GM21390 (cell line): Measurements from ENCODE around the gene ITPR2.

Experiments used
- ATAC-seq: cut with Tn5 transposase; IDR thresholded peaks from one replicate; pipeline ENCODE4 v1.9.1; 2021; ENCODE audit not compliant: unreplicated experiment

Gene ITPR2

GRCh38 chr12:26735249-26735639 is 97.8 kb downstream of the ITPR2 start:
- no peak for ATAC-seq

DNA sequence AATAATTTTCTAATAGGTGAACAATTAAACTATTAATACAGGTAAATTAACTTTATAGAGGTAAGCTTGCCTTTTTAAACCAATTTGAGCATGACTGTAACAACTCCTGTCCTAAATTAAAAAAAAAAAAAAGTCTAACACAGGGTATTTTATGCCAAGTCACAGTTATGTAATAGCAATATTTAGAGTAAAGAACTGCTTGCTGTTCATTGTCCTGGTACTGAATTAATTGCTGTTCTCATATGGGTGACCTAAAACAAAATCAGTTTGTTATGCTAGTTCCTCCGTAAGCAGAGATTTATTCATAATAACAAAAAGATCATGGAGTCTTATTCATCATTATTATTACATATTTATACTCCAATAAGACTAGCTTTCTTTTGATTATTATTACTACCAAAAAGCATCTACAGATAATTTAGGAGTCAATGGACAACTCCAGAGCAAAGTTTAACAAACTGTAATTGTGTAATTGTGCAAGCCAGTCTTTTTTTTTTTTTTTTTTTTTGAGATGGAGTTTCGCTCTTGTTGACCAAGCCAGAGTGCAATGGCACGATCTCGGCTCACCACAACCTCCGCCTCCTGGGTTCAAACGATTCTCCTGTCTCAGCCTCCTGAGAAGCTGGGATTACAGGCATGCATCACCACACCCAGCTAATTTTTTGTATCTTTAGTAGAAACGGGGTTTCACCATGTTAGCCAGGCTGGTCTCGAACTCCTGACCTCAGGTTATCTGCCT is 98.3 kb downstream of the ITPR2 start:
- ATAC-seq: no peak

- ATAC-seq: peak; percentile 64
These were observed 100.7 kb downstream of the ITPR2 start for GRCh38 chr12:26732005-26732908.

DNA sequence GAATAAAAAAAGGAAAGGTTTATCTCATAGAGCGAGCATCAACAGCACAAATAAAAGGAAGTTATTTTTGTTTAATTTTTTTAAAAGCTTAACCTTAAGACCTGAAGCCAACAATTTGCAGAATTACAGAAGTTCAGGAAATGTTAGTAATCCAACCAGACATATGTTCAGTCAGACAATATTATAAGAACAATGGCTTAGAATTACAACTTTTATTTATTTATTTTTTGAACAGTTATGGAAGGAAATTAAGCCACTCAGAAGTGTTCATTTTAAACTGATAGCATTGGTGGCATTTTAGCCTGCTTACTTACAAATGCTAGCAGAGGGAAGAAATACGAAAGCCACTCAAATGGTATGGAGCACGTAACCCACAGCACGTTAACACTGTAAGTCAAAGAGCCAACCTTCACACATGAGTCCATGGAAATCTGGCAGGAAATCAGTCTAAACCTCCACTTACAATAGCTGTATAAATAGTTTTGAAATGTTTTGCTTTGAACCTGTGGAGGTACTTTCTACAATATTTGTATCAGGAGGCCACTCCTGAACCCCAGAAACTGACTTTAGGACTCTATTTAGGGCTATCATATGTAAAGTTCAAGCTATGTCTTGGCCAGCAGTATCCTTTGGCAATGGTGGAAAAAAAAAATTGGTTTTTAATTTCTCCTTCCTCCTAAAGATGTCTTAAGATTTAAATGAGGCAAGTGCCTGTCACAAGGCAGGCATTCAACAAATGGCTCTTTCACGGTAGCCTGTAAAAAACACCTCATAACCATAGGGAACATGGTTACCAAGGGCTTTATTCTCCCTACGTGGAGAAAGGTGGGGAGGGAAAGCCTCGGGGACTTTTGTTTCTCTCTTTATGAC is 102.3 kb downstream of the ITPR2 start:
- ATAC-seq: no peak

- peak; percentile 37 for ATAC-seq
These were observed 103.8 kb downstream of the ITPR2 start for GRCh38 chr12:26729137-26729671.

- no peak for ATAC-seq
These were observed 104.6 kb downstream of the ITPR2 start for GRCh38 chr12:26728205-26729050.

DNA sequence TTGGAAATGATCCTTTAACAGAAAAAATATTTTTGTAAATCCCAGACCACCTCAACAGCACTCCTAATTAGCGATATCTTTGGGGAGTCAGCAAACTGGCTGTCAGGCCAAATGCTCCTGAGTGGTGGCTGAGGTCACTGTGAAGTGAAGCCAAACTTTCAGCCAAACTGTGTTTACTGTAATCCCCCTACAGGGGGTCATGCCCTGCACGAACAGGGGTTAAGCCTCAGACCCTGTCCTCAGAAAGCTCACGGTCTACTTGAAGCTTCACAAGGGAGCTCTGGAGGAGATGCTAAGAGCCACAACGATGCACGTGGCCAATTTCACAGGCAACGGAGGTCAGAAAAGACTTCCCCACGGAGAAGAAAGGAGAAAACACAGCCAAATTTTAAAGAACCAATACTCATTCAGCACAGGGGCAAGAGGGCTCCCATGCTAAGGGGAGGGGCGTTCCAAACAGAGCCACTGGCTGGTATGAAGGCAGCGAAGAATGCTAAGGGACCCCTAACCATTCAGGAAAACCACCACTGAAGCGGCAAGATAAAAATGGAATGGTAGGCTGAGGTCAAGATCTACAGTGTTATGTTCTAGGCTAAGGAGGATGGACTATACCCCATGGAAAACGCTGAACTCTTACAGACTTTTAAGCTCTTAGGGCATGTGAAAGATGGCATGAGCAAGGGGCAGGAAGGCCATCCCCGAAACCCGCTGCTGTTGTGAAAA is 105.4 kb downstream of the ITPR2 start:
- ATAC-seq: no peak

DNA sequence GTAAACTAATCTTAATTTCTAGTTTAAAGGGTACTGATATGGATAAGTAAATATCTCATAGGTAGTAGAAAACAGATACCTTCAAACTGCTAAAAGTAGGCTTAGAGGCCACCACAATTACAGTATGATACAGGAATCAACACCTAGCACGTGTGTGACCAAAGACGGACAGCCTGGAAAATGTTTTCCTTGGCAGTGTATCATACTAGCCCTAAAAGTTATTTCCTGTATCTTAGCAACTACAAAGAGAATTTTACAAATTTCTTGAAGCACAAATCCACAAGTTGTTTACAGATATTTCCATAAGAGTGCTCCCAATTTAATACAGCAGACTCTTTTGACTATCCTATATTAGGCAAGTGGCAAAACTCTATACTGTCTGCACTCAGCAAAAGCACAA is 106.0 kb downstream of the ITPR2 start:
- no peak for ATAC-seq

DNA sequence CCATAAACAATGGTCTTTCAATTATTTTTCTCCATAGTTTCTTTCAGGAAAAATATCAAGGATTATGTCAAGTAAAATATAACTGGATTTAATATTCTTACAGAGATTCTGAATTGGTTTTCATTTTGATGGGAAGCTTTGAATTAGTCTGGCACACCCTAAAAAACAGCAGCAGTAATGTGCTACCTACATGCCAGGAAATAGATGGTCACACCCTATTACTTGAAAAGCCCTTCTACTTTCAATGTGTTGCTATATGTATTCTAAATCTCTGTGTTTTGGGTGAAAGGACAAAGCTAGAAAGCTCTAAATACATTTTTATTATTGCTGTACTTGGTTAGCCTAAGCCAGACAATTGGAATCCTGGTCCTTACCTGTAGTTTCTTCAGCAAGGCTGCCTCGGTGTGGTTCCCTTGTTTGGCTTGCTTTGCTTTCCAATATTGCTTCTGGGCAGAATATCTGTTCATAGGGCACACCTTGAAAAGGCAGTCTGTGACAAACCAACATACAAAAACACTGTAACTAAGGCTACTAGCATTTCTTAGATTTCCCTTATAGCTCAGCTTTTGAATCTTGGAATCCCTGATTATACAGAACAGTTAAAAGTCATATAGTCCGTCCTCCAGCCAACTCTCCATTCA is 107.6 kb downstream of the ITPR2 start:
- no peak for ATAC-seq

DNA sequence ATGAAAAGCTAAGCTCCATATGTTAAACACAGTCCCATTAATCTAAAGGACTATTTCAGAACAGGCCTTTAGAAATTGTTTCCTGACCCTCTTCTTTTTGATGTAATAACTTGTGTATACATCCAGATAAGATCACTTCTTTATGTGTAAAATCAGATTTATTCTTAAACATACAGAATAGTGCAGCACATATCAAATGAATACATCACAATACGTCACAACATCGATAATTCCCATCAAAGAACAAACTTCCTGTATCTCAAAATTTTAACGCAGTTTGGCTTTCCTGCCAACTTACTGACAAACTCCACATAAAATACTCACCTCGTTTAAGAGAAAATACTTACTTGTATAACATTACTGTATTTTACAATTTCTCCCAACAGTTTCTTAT is 108.7 kb downstream of the ITPR2 start:
- no peak for ATAC-seq

DNA sequence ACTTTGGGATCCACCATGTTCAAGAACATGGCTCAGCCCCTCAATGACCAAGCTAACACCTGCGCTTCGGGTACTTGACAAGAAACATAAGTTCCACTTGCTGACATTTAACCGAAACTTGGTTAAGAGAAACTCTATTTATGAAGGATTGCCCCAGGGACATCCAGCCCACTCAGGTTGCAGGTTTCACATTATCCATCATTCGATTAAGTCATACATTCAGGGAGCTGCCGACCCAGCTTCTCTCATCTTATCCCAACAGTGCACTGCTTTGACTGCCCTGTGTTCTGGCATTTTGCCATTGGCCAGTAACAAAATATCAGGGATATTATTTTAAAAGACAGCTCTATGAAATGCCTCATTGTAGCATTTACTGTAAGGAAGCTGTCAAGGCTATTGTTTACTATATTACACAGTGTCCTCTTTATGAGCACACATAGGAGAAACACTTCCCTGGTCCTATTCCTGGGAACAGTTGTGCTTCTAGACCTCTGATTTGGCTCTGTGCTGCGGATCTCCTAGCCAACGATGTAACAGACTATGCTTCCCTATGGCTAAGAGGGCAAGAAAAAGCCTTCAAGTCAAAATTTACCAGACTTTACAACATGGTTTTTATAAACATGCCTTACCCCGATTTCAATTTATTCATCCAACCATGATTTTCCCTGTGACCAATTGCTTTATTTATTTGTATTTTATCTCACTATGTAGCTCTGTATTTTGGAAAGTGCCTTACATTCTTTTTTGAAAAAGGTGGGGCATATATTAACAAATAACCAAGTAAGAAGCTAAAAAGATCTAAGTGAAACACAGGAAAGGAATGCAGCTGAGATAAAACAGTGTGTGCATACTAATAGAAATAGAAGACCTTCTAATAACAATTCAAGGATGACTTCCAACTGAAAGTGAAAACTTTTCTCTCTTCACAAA is 109.3 kb downstream of the ITPR2 start:
- ATAC-seq: no peak

GRCh38 chr12:26721800-26722199 is 111.2 kb downstream of the ITPR2 start:
- ATAC-seq: no peak

- ATAC-seq: no peak
These were observed 113.1 kb downstream of the ITPR2 start for GRCh38 chr12:26719852-26720251.

DNA sequence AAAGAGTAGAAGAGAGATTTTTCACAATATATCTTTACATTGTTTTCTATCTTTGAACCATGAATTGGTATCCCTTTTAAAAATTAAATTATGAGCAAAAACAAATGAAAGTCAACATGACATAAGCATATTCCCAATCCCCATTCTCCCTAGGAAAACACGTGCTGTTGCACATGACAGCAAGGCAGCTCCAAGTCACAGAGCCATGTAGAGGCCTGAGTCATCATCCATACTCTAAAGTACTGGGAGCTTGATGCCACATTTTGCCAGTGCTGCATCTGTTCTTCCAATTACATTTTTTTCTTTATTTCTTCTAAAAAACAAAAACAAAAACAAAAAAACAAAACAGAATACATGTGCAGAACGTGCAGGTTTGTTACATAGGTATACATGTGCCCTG is 115.2 kb downstream of the ITPR2 start:
- ATAC-seq: no peak

- ATAC-seq: no peak
These were observed 117.8 kb downstream of the ITPR2 start for GRCh38 chr12:26715232-26715631.

- ATAC-seq: peak; percentile 77
These were observed 119.1 kb downstream of the ITPR2 start for GRCh38 chr12:26713885-26714383.

DNA sequence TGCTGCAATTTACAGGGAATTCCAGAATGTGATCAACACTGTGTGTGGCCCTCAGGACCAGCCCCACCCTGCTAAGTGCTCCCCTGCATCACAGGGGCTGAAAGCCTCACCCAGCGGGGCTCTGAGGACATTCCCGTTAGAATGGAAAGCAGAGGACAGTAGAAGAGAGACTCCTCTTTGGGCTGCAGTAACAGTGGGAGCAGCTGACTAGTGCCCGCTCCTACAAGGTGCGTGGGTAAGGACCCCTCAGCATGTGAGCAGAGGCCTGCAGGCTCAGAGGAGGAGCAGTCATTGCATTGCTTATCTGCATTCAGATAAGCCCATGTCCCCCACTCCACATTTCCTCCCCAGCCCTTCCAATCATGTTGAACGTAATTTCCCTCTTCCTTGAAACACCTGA is 120.1 kb downstream of the ITPR2 start:
- ATAC-seq: no peak

GRCh38 chr12:26711569-26711968 is 121.4 kb downstream of the ITPR2 start:
- ATAC-seq: no peak
